ENCODE measurements around the gene ARHGAP8. TPM values are rescaled to one million over a fixed set of nuclear protein-coding genes. Genes with fewer than 3 reads are reported as not detected.

ARHGAP8 gene
- total and polyA plus RNA-seq, 2 of the 13 experiments (the other 11 are each of a cell fraction or from before 2014, with no cell fraction given), result 0.07 TPM; not detected in 1

- TF ChIP-seq USF2 (IDR thresholded peaks at IDR 0.05; ENCODE audit: low read depth, low read length) (no peak), USF2 (CRISPR knock-in tag; IDR thresholded peaks at IDR 0.05; ENCODE audit: borderline replicate concordance) (no peak), AHDC1 (CRISPR knock-in tag; IDR thresholded peaks at IDR 0.05; ENCODE audit: borderline replicate concordance) (no peak), SRY (CRISPR knock-in tag; IDR thresholded peaks at IDR 0.05) (0 out of 2 replicates have a peak, but pooled peaks have one; percentile 19), ZNF550 (CRISPR knock-in tag; IDR thresholded peaks at IDR 0.05; ENCODE audit: borderline replicate concordance) (0 out of 2 replicates have a peak, but pooled peaks have one; percentile 19), HNRNPH1 (optimal IDR thresholded peaks at IDR 0.05; ENCODE audit: low read depth, low read length) (peak; percentile 23), AKAP8 (CRISPR knock-in tag; IDR thresholded peaks at IDR 0.05) (peak; percentile 98), ZNF337 (CRISPR knock-in tag; IDR thresholded peaks at IDR 0.05; ENCODE audit: borderline replicate concordance, low read depth) (no peak)
- TF ChIP-seq, protein P1, sequence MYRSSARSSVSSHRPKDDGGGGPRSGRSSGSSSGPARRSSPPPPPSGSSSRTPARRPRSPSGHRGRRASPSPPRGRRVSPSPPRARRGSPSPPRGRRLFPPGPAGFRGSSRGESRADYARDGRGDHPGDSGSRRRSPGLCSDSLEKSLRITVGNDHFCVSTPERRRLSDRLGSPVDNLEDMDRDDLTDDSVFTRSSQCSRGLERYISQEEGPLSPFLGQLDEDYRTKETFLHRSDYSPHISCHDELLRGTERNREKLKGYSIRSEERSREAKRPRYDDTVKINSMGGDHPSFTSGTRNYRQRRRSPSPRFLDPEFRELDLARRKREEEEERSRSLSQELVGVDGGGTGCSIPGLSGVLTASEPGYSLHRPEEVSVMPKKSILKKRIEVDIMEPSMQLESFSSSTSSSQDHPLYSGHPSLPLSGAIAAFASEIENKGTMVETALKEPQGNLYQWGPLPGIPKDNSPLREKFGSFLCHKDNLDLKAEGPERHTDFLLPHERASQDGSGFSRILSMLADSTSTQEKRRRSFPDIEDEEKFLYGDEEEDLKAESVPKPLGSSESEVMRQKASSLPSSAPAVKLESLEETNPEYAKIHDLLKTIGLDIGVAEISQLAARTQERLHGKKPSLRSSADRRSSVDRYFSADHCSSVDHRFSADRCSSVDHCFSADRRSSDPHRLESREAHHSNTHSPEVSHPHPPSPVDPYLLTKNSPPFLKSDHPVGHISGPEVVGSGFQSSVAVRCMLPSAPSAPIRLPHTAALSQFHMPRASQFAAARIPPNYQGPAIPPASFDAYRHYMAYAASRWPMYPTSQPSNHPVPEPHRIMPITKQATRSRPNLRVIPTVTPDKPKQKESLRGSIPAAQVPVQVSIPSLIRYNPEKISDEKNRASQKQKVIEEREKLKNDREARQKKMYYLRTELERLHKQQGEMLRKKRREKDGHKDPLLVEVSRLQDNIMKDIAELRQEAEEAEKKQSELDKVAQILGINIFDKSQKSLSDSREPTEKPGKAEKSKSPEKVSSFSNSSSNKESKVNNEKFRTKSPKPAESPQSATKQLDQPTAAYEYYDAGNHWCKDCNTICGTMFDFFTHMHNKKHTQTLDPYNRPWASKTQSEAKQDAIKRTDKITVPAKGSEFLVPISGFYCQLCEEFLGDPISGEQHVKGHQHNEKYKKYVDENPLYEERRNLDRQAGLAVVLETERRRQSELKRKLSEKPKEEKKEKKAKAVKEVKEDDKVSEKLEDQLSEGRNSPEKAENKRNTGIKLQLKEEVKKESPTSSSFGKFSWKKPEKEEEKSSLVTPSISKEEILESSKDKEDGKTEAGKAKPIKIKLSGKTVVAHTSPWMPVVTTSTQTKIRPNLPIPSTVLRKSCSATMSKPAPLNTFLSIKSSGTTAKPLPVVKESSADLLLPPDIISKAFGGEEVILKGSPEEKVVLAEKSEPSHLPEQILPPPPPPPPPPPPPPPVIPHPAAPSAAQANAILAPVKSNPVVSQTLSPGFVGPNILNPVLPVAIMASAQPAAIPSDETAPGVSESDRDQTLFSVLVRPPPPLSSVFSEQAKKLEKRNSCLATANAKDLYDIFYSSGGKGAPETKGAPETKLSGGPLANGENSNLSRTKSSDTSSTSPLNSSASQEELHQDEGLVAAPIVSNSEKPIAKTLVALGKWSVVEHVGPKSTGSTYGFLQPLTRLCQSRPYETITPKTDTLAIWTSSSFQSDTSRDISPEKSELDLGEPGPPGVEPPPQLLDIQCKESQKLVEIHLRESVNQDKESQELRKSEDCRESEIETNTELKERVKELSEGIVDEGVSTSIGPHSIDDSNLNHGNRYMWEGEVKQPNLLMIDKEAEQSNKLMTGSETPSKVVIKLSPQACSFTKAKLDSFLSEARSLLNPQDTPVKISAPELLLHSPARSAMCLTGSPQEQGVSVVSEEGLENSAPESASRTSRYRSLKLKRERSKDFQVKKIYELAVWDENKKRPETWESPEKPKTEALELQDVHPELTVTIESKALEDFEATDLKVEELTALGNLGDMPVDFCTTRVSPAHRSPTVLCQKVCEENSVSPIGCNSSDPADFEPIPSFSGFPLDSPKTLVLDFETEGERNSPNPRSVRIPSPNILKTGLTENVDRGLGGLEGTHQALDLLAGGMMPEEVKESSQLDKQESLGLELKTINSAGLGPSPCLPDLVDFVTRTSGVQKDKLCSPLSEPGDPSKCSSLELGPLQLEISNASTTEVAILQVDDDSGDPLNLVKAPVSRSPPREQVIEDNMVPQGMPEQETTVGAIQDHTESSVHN (CRISPR knock-in tag; IDR thresholded peaks at IDR 0.05), result no peak
Observed at GRCh38 chr22:44737406-44738346, 14.7 kb upstream of the ARHGAP8 start (continued).
